Loucy (cell line): ENCODE data around the gene FNDC1.

Source experiments
- H2AFZ ChIP-seq: fragments of 200-600 bp; sonication (generic); 2 replicates; pipeline ENCODE4 v1.6.0; 2016; ENCODE audit warnings: antibody characterized with exemption, mild to moderate bottlenecking, low read length, moderate library complexity
- H3F3A ChIP-seq: fragments of 200-600 bp; 2 replicates; pipeline ENCODE4 v1.6.0; 2016; ENCODE audit warnings: antibody characterized with exemption, low read depth, mild to moderate bottlenecking
- H3K27me3 ChIP-seq: fragments of 200-600 bp; sonication (generic); 2 replicates; pipeline ENCODE4 v1.6.1; 2014; ENCODE audit warnings: low read length, mild to moderate bottlenecking; ENCODE audit not compliant: insufficient read depth, poor library complexity, severe bottlenecking
- H3K36me3 ChIP-seq: fragments of 200-600 bp; sonication (generic); 2 replicates; pipeline ENCODE4 v1.6.1; 2016; ENCODE audit warnings: low read length; ENCODE audit not compliant: insufficient read depth
- H3K4me1 ChIP-seq: fragments of 200-600 bp; sonication (generic); 2 replicates; pipeline ENCODE4 v1.5.1; 2014; ENCODE audit warnings: low read length, mild to moderate bottlenecking; ENCODE audit not compliant: insufficient read depth, poor library complexity, severe bottlenecking
- H3K4me2 ChIP-seq: fragments of 200-600 bp; sonication (generic); 2 replicates; pipeline ENCODE4 v1.6.0; 2014; ENCODE audit warnings: antibody characterized with exemption, low read length, low read depth, mild to moderate bottlenecking; ENCODE audit not compliant: poor library complexity, severe bottlenecking
- H3K4me3 ChIP-seq: fragments of 200-600 bp; sonication (generic); 2 replicates; pipeline ENCODE4 v1.5.1; 2014; ENCODE audit warnings: low read length, mild to moderate bottlenecking, mixed read lengths; ENCODE audit not compliant: poor library complexity, severe bottlenecking
- H3K79me2 ChIP-seq: fragments of 200-600 bp; sonication (generic); 2 replicates; pipeline ENCODE4 v1.6.1; 2014; ENCODE audit warnings: low read length; ENCODE audit not compliant: insufficient read depth
- H3K9ac ChIP-seq: fragments of 200-600 bp; sonication (generic); 2 replicates; pipeline ENCODE4 v1.6.0; 2014; ENCODE audit warnings: mild to moderate bottlenecking, low read depth, low read length, moderate library complexity; ENCODE audit not compliant: poor library complexity, severe bottlenecking
- H3K9me2 ChIP-seq: fragments of 200-600 bp; sonication (generic); replicated peaks from 2 replicates; pipeline ENCODE4 v1.6.1; 2016; ENCODE audit warnings: low read depth, low read length, mixed read lengths
- H3K9me3 ChIP-seq: fragments of 200-600 bp; sonication (generic); 2 replicates; pipeline ENCODE4 v1.6.1; 2014; ENCODE audit warnings: mild to moderate bottlenecking, antibody characterized with exemption, low read length, low read depth; ENCODE audit not compliant: insufficient read depth
- H4K20me1 ChIP-seq: fragments of 200-600 bp; sonication (generic); 2 replicates; pipeline ENCODE4 v1.6.0; 2014; ENCODE audit warnings: antibody characterized with exemption, low read length, mild to moderate bottlenecking; ENCODE audit not compliant: insufficient read depth, poor library complexity, severe bottlenecking
- CTCF ChIP-seq: fragments of 200-600 bp; sonication (generic); conservative IDR thresholded peaks from 2 replicates; pipeline ENCODE4 v1.5.1; 2014; ENCODE audit warnings: mild to moderate bottlenecking, antibody characterized with exemption, low read length
- EZH2phosphoT487 ChIP-seq: fragments of 200-600 bp; IDR thresholded peaks from 2 replicates; pipeline ENCODE4 v1.6.1; 2018; ENCODE audit warnings: antibody characterized with exemption, mild to moderate bottlenecking, moderate library complexity, borderline replicate concordance

The FNDC1 gene

GRCh38 chr6:159267165-159267564 lies 98.0 kb downstream of the FNDC1 start:
- H3K4me2 ChIP-seq: no peak overlapping the region
- H3F3A ChIP-seq: no peaks in the 10 kb centered on the region
- H4K20me1 ChIP-seq: no peaks in the 10 kb centered on the region
- H3K9me2 ChIP-seq: no peaks in the 10 kb centered on the region
- H3K36me3 ChIP-seq: no peaks in the 10 kb centered on the region
- H3K4me1 ChIP-seq: no peaks in the 10 kb centered on the region
- no peaks in the 10 kb centered on the region for H3K27me3 ChIP-seq
- H3K4me3 ChIP-seq: no peak overlapping the region
- TF ChIP-seq EZH2phosphoT487: no peak
- no peak for TF ChIP-seq CTCF
- no peak overlapping the region for H3K9ac ChIP-seq
- no peaks in the 10 kb centered on the region for H3K9me3 ChIP-seq
- H3K79me2 ChIP-seq: no peaks in the 10 kb centered on the region
- no peak overlapping the region for H2AFZ ChIP-seq

DNA sequence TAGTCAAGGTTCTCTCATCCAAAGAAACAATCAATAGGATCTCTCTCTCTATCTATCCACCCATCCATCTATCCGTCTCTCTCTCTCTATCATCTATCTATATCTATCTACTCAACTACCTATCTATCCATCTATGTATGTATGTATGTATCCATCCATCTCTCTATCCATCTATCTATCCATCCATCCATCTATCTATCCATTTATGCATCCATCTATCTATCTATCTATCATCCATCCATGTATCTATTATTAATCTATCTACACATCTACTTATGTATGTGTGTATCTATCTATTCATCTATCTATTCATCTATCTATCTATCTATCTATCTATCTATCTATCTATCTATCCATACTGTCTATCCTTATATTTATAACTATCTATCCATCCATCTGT lies 99.3 kb downstream of the FNDC1 start:
- Histone ChIP-seq H3K4me2 (no peak overlapping the region), H3K36me3 (no peaks in the 10 kb centered on the region), H2AFZ (no peak overlapping the region), H3K9me2 (no peaks in the 10 kb centered on the region), H3K79me2 (no peaks in the 10 kb centered on the region), H3K4me3 (no peak overlapping the region), H3F3A (no peaks in the 10 kb centered on the region), H3K9me3 (no peaks in the 10 kb centered on the region), H4K20me1 (no peaks in the 10 kb centered on the region), H3K4me1 (no peaks in the 10 kb centered on the region), H3K9ac (no peak overlapping the region), H3K27me3 (no peaks in the 10 kb centered on the region)
- TF ChIP-seq EZH2phosphoT487 (no peak), CTCF (no peak)

GRCh38 chr6:159271257-159271656 lies 102.1 kb downstream of the FNDC1 start:
- no peaks in the 10 kb centered on the region for H3K9me2 ChIP-seq

More at GRCh38 chr6:159271257-159271656, 102.1 kb downstream of the FNDC1 start:
- Histone ChIP-seq H3K27me3 (no peaks in the 10 kb centered on the region), H3K36me3 (no peaks in the 10 kb centered on the region), H3K4me1 (no peaks in the 10 kb centered on the region), H2AFZ (no peak overlapping the region), H3K9me3 (no peaks in the 10 kb centered on the region), H4K20me1 (no peaks in the 10 kb centered on the region), H3F3A (no peaks in the 10 kb centered on the region), H3K9ac (no peak overlapping the region), H3K4me3 (no peak overlapping the region), H3K79me2 (no peaks in the 10 kb centered on the region), H3K4me2 (no peak overlapping the region)
- no peak for TF ChIP-seq CTCF
- no peak for TF ChIP-seq EZH2phosphoT487
